NOMO-1 (cell line): ENCODE results near the gene CENATAC.
"Not testable (repeated sequence)": the region's sequence is repeated elsewhere in the genome, so short reads cannot be mapped to it uniquely, and the experiment has no call there.

ENCODE experiments used
- DNase-seq, 2 experiments: peaks; one replicate each; lab custom pipeline; 2025; ENCODE audit not compliant: unreplicated experiment in 2 of 2; lab: John Stamatoyannopoulos, UW

CENATAC gene

GRCh38 chr11:118997627-118998387, at the start of gene CENATAC:
TSS of gene CENATAC (plus strand) at chr11:118998138. CDS start at chr11:118998198, 60 bp downstream.
- peak; percentile 93 to 95 for DNase-seq

- no peak for DNase-seq
Measured at GRCh38 chr11:118953265-118953664, 44.7 kb upstream of the CENATAC start.

GRCh38 chr11:118953976-118954375, 44.0 kb upstream of the CENATAC start:
- not testable (repeated sequence) for DNase-seq

- peak; percentile 68 for DNase-seq
Measured at GRCh38 chr11:118956094-118956846, 41.7 kb upstream of the CENATAC start, which contains the start of gene UPK2. TSS of gene UPK2 (plus strand) at chr11:118956298. CDS start at chr11:118956351, 53 bp downstream.

GRCh38 chr11:118956847-118957469, 41.0 kb upstream of the CENATAC start:
- no peak for DNase-seq

GRCh38 chr11:118957549-118957948, 40.4 kb upstream of the CENATAC start:
- DNase-seq = no peak

GRCh38 chr11:118957968-118958367, 40.0 kb upstream of the CENATAC start:
- no peak for DNase-seq

- no peak for DNase-seq
Measured at GRCh38 chr11:118958577-118958976, 39.4 kb upstream of the CENATAC start.

- no peak for DNase-seq
Measured at GRCh38 chr11:118961189-118961588, 36.7 kb upstream of the CENATAC start.

GRCh38 chr11:118961591-118961990, 36.3 kb upstream of the CENATAC start:
- no peak for DNase-seq

- not testable (repeated sequence) for DNase-seq
Measured at GRCh38 chr11:118969508-118969907, 28.4 kb upstream of the CENATAC start.

- DNase-seq = no peak
Measured at GRCh38 chr11:118971646-118972045, 26.3 kb upstream of the CENATAC start, which contains the start of gene FOXR1. TSS of gene FOXR1 (plus strand) at chr11:118971761. CDS start at chr11:118971932, 171 bp downstream.

GRCh38 chr11:118973985-118974384, 24.0 kb upstream of the CENATAC start:
- no peak for DNase-seq

GRCh38 chr11:118975771-118976709, 21.9 kb upstream of the CENATAC start:
- no peak for DNase-seq

GRCh38 chr11:118979434-118979833, 18.5 kb upstream of the CENATAC start:
- peak; percentile 61 to 74 for DNase-seq

- peak; percentile 18 to 28 for DNase-seq
Measured at GRCh38 chr11:118980191-118980881, 17.6 kb upstream of the CENATAC start.

- DNase-seq = not testable (repeated sequence)
Measured at GRCh38 chr11:118984337-118984736, 13.6 kb upstream of the CENATAC start.

GRCh38 chr11:118984825-118985224, 13.1 kb upstream of the CENATAC start:
- DNase-seq = no peak

- no peak for DNase-seq
Measured at GRCh38 chr11:118988280-118988679, 9.7 kb upstream of the CENATAC start.
